ENCODE results near the gene IGSF9B.

The IGSF9B gene

DNA sequence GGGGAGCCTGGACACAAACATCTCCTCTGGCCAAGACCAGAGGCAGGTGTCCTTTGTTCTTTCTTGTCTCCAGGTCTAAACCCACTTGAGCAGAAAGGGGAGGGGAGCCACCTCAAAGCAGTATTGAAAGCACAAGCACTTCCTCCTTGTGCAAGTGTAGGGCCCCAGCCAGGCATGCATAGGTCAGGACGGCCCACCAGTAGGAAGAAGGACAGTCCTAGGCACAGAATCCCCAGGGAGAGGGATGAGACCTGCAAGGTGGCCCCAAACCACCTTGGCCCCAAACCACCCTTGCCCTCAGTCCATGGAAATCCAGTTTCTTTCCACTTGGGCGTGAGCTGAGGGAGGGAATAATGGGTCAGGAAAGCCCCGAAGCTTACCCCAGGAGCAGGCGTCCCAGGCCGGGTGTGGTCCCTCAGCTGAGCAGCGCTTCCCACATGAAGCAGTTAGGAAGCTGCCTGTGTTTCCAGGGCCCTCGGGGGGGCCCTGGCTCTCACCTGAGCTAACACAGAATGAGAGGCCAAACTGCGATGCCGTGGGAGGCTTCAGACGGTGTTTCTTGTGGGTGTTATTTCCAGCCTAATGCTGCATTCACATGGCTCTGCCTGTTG, 20.4 kb upstream of the IGSF9B start:
- no peak overlapping the region for H3K4me3 ChIP-seq (replicated peaks; ENCODE audit: low read depth, low read length)
- DNase-seq (ENCODE audit: low read depth), result no peak
- TF ChIP-seq, protein P1, sequence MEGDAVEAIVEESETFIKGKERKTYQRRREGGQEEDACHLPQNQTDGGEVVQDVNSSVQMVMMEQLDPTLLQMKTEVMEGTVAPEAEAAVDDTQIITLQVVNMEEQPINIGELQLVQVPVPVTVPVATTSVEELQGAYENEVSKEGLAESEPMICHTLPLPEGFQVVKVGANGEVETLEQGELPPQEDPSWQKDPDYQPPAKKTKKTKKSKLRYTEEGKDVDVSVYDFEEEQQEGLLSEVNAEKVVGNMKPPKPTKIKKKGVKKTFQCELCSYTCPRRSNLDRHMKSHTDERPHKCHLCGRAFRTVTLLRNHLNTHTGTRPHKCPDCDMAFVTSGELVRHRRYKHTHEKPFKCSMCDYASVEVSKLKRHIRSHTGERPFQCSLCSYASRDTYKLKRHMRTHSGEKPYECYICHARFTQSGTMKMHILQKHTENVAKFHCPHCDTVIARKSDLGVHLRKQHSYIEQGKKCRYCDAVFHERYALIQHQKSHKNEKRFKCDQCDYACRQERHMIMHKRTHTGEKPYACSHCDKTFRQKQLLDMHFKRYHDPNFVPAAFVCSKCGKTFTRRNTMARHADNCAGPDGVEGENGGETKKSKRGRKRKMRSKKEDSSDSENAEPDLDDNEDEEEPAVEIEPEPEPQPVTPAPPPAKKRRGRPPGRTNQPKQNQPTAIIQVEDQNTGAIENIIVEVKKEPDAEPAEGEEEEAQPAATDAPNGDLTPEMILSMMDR (IDR thresholded peaks at IDR 0.05; ENCODE audit: low read length, missing control alignments), result no peak

DNA sequence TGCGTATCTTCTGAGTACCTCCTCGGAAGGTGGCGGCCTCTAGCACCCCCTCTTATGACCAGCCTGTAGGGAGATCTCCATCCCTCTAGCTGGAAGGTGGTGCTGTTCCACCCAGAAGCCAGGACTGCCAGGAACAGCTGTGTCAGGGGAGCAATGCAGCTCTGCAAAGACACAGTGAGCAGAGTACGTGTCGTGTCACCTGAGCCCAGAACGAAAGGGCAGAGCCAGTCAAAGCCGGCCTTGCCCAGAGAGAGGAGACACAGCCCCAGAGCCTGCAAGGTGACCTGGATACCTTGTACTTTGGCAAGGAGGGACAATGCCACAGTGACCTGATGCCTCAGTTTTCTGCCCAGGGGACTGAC, 18.7 kb upstream of the IGSF9B start:
- no peak for DNase-seq (ENCODE audit: low read depth)
- no peak overlapping the region for H3K4me3 ChIP-seq (replicated peaks; ENCODE audit: low read depth, low read length)
- TF ChIP-seq, protein P1 (IDR thresholded peaks at IDR 0.05; ENCODE audit: low read length, missing control alignments), result no peak

DNA sequence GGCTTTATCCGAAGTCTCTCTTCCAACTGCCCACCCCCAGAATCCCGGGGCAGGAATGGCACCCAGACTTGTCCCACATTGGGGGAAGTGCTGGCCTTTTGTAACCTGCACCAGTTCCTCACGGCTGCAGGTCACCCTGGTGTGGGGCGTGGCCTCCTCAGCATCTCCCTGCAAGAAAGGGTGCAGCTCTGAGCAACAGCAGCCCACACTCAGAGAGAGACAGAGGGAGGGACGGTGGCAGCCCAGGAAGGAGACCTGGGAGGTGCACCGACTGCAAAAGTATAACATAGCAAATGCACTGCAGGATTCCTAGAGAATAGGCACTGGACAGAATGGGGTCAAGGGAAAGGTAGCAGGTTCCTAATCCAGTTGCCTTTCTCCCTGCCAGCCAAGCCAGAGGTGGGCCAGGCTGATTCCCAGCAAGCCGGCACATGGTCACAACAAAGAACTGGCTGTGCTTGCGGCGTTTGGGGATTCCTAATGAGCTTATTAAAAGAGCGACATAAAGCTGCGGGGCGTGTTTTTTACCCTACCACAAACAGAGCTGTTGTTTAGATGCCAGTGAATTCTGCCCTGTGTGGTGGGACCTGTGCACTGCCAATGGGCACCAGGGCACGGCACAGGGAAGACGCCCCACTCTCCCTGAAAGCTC, 18.2 kb upstream of the IGSF9B start:
- DNase-seq (ENCODE audit: low read depth), result no peak
- TF ChIP-seq, protein P1 (IDR thresholded peaks at IDR 0.05; ENCODE audit: low read length, missing control alignments), result no peak
- no peak overlapping the region for H3K4me3 ChIP-seq (replicated peaks; ENCODE audit: low read depth, low read length)

DNA sequence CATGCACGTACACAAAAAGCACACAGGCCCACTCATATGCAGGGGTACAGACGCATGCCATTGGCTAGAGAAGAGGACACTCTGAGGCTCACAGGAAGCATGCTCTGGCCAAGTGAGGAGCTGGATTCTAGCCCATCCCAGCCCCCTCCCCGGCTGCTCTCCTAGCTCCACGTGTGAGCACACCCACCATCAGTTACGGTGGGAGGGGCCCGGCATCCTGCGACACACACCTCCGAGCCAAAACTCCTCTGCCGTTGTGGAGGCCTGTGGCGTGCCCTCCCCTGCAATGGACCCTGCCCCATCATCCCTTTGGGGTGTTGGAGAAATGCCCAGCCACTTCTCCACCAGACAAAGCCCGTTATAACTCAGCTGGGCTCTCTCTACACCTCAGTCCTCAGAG, 15.1 kb upstream of the IGSF9B start:
- TF ChIP-seq, protein P1 (IDR thresholded peaks at IDR 0.05; ENCODE audit: low read length, missing control alignments), result no peak
- no peak for DNase-seq (ENCODE audit: low read depth)
- H3K4me3 ChIP-seq (replicated peaks; ENCODE audit: low read depth, low read length), result no peak overlapping the region

DNA sequence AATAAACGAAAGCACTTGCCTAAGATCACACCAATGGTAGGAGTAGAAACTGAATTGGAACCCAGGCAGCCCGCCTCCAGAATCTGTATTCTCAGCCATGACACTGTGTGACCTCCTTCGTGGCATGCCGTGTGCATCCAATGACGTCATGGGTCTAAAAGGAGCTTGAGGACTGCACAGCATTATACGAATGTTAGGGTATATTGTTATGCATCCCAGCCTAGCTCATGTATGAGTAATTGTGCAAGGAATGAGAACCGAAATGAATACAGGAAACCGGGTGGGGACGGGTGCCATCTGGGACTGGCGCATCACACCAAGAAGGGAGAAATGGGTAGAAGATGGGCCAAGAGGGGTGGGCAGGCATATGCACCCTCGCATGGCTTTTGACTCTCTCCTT, 12.3 kb upstream of the IGSF9B start:
- DNase-seq (ENCODE audit: low read depth), result no peak
- H3K4me3 ChIP-seq (replicated peaks; ENCODE audit: low read depth, low read length), result no peak overlapping the region
- TF ChIP-seq, protein P1 (IDR thresholded peaks at IDR 0.05; ENCODE audit: low read length, missing control alignments), result no peak

DNA sequence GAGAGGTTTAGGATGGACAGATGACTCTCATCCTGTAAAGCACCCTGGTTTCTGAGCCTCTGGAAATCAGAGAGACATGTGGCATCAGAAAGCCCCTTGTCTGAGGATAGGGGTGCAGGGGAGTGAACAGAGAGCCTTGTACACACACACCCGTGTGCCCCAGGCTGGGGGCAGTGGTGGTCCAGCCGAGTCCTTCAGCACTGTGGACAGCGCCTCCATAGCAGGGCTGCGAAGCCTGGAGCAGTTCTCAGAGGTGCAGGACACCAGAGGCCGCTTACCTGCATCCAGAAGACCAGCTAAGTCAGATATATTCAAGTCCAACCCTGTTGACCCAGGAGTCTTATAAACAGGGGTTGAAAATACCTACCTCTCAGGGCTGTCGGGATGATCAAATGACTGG, 11.5 kb upstream of the IGSF9B start:
- H3K4me3 ChIP-seq (replicated peaks; ENCODE audit: low read depth, low read length), result no peak overlapping the region
- TF ChIP-seq, protein P1 (IDR thresholded peaks at IDR 0.05; ENCODE audit: low read length, missing control alignments), result no peak
- DNase-seq (ENCODE audit: low read depth), result no peak
